Chondrocyte (in vitro differentiated cells): ENCODE data around the gene DNASE2. TPM values are rescaled to one million over a fixed set of nuclear protein-coding genes. Genes with fewer than 3 reads are reported as not detected.

Source experiments
- DNase-seq: peaks from one replicate; pipeline ENCODE4 v3.0.0; 2021; ENCODE audit warnings: mixed read lengths, low spot score
- H3K27ac Mint-ChIP-seq: one replicate; pipeline ENCODE4 v1.8.0; 2021; ENCODE audit warnings: mild to moderate bottlenecking, moderate library complexity, mixed read lengths; ENCODE audit not compliant: unreplicated experiment
- H3K27me3 Mint-ChIP-seq: 2 replicates; pipeline ENCODE4 v1.8.0; 2021; ENCODE audit warnings: low read depth, mixed read lengths
- H3K36me3 Mint-ChIP-seq: 2 replicates; pipeline ENCODE4 v1.8.0; 2021; ENCODE audit warnings: low read depth, mixed read lengths
- H3K4me1 Mint-ChIP-seq: 2 replicates; pipeline ENCODE4 v1.8.0; 2021; ENCODE audit warnings: low read depth, mild to moderate bottlenecking, mixed read lengths
- H3K4me3 Mint-ChIP-seq: one replicate; pipeline ENCODE4 v1.8.0; 2021; ENCODE audit warnings: mild to moderate bottlenecking, moderate library complexity, mixed read lengths; ENCODE audit not compliant: unreplicated experiment
- H3K9me3 Mint-ChIP-seq: 2 replicates; pipeline ENCODE4 v1.8.0; 2021; ENCODE audit warnings: low read depth, mixed read lengths
- total RNA-seq: library from RNA; stranded (reverse); gene quantifications from 3 replicates; pipeline ENCODE4 v1.2.1, GENCODE V29; 2021
- TF ChIP-seq, protein P1 (sequence below): fragments of 200-600 bp; sonication (generic); IDR thresholded peaks from 2 replicates; pipeline ENCODE4 v1.5.0; 2021; ENCODE audit warnings: antibody characterized with exemption, mild to moderate bottlenecking, moderate library complexity

The DNASE2 gene
- total RNA-seq, 1 donor from 2014 or later, result 52.8 TPM

DNA sequence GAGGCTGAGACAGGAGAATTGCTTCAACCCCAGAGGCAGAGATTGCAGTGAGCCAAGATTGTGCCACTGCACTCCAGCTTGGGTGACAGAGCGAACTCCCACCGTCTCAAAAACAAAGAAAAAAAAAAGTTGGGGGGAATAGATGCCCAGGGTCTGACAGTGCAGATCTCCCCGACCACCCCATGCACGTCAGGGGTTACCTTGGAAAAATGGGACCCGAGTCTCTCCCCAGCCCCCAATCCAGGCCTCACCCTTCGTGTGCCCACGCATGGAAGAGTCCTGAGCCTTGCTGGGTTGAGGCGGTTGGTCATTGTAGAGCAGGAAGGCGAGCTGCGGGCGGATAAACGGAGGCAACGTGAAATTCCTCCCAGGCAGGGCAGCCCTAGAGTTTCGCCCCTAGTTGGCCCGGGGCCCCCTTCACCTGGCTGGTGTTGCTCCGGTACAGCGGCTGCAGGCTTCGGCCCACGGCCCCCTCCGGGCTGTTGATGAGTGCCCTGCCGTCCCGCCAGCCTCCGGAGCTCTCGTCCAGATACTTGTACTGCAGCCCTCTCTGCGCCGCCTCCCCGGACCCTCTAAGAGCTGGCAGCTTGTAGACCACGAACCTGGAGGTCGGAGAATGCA, 588 bp downstream of the DNASE2 start:
- Mint-ChIP-seq H3K4me1 (peaks cover 16% of the 10 kb centered on the region), H3K9me3 (no peaks in the 10 kb centered on the region), H3K27ac (peak overlapping the region; percentile 85), H3K27me3 (peaks cover 13% of the 10 kb centered on the region), H3K36me3 (peaks cover 8% of the 10 kb centered on the region), H3K4me3 (peak overlapping the region; percentile 85)
- DNase-seq, result no peak
- TF ChIP-seq, protein P1, sequence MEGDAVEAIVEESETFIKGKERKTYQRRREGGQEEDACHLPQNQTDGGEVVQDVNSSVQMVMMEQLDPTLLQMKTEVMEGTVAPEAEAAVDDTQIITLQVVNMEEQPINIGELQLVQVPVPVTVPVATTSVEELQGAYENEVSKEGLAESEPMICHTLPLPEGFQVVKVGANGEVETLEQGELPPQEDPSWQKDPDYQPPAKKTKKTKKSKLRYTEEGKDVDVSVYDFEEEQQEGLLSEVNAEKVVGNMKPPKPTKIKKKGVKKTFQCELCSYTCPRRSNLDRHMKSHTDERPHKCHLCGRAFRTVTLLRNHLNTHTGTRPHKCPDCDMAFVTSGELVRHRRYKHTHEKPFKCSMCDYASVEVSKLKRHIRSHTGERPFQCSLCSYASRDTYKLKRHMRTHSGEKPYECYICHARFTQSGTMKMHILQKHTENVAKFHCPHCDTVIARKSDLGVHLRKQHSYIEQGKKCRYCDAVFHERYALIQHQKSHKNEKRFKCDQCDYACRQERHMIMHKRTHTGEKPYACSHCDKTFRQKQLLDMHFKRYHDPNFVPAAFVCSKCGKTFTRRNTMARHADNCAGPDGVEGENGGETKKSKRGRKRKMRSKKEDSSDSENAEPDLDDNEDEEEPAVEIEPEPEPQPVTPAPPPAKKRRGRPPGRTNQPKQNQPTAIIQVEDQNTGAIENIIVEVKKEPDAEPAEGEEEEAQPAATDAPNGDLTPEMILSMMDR, result no peak

DNA sequence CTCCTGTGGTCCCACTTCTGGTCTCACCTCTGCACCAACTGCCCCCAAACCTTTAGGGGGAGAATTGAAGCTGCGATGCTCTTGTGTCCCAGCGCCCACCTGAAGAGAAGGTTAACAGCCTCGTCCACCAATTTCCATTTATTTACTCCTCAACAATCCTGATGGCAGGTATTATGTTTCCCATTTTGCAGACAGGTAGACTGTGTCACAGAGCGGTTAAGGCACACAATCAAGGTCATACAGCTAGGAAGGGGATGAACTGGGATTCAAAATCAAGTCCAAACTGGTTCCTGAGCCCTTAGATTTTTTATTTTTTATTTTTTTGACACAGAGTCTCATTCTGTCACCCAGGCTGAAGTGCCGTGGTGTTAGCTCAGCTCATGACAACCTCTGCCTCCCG, 6.2 kb downstream of the DNASE2 start:
- H3K36me3 Mint-ChIP-seq, result peaks cover 12% of the 10 kb centered on the region
- peaks cover 3% of the 10 kb centered on the region for H3K9me3 Mint-ChIP-seq
- H3K27ac Mint-ChIP-seq, result no peak overlapping the region
- H3K27me3 Mint-ChIP-seq, result no peaks in the 10 kb centered on the region
- TF ChIP-seq, protein P1, result no peak
- peaks cover 1% of the 10 kb centered on the region for H3K4me1 Mint-ChIP-seq
- H3K4me3 Mint-ChIP-seq, result no peak overlapping the region
- no peak for DNase-seq

DNA sequence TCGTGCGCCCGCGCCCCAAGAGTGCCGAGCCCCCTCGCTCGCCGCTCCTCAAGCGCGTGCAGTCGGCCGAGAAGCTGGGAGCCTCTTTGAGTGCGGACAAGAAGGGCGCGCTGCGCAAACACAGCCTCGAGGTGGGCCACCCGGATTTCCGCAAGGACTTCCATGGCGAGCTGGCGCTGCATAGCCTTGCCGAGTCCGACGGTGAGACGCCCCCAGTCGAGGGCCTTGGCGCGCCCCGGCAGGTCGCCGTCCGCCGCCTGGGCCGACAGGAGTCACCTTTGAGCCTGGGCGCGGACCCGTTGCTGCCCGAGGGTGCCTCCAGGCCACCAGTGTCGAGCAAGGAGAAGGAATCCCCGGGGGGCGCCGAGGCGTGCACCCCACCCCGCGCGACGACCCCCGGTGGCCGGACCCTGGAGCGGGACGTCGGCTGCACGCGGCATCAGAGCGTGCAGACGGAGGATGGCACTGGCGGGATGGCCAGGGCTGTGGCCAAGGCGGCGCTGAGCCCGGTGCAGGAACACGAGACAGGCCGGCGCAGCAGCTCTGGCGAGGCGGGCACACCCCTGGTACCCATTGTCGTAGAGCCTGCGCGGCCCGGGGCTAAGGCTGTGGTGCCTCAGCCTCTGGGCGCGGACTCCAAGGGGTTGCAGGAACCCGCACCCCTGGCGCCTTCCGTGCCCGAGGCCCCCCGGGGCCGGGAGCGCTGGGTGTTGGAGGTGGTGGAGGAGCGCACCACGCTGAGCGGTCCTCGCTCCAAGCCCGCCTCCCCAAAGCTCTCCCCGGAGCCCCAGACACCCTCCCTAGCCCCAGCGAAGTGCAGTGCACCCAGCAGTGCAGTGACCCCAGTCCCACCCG, 7.1 kb downstream of the DNASE2 start:
- no peak overlapping the region for H3K4me3 Mint-ChIP-seq
- H3K27ac Mint-ChIP-seq, result no peak overlapping the region
- TF ChIP-seq, protein P1, result no peak

DNA sequence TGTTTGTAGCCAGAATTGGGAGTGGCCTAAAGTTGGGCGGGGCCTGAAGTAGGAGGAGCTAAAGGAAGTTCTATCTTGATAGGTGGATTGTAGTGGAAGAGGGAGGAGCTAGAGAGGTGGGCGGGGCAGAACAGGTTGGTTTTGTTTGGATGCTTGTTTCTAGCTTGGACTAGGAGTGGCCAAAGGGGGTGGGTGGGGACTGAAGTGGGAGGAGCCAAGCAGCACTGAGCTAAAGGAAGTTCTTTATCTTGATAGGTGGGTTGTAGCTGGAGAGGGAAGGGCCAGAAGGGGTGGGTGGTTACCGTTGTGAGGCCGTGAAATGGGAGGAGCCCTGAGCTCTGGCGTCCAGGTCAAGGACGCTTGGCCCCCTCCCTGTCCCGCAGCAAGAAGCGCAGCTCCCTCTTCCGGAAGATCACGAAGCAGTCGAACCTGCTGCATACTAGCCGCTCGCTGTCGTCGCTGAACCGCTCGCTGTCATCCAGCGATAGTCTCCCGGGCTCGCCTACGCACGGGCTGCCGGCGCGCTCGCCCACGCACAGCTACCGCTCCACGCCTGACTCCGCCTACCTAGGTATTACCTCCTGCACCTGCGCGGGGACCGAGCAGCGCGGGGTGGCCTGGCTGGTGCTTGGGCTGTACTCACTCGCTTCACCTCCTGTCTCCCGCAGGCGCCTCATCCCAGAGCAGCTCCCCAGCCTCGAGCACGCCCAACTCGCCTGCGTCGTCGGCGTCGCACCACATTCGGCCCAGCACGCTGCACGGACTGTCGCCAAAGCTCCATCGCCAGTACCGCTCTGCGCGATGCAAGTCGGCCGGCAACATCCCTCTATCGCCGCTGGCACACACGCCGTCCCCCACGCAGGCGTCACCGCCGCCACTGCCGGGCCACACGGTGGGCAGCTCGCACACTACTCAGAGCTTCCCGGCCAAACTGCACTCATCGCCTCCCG, 8.0 kb downstream of the DNASE2 start:
- no peak overlapping the region for H3K27ac Mint-ChIP-seq
- peaks cover 3% of the 10 kb centered on the region for H3K9me3 Mint-ChIP-seq
- TF ChIP-seq, protein P1, result no peak
- H3K4me1 Mint-ChIP-seq, result no peaks in the 10 kb centered on the region
- DNase-seq, result no peak
- H3K27me3 Mint-ChIP-seq, result no peaks in the 10 kb centered on the region
- H3K36me3 Mint-ChIP-seq, result peaks cover 8% of the 10 kb centered on the region
- H3K4me3 Mint-ChIP-seq, result no peak overlapping the region

More for the DNA sequence above, 7.1 kb downstream of the DNASE2 start:
- Mint-ChIP-seq H3K36me3 (peaks cover 12% of the 10 kb centered on the region), H3K4me1 (no peaks in the 10 kb centered on the region), H3K27me3 (no peaks in the 10 kb centered on the region), H3K9me3 (peaks cover 3% of the 10 kb centered on the region)
- no peak for DNase-seq

DNA sequence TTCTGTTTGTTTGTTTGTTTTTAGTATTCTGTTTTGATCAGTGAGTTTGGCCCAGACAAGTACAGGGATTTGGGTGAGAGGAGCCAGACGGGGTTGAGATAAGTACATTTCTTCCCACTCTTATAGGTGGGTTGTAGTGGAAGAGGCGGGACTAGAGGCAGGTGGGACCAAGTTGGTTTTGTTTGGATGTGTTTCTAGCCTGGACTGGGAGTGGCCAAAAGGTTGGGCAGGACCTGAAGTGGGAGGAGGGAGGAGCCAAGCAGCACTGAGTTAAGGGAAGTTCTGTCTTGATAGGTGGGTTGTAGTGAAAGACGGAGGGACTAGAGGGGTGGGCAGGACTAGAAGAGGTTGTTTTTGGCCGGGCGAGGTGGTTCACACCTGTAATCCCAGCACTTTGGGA, 9.0 kb downstream of the DNASE2 start:
- no peaks in the 10 kb centered on the region for H3K4me1 Mint-ChIP-seq
- TF ChIP-seq, protein P1, result no peak
- peaks cover 3% of the 10 kb centered on the region for H3K9me3 Mint-ChIP-seq
- no peak for DNase-seq
- H3K27me3 Mint-ChIP-seq, result no peaks in the 10 kb centered on the region
- H3K27ac Mint-ChIP-seq, result no peak overlapping the region
- H3K36me3 Mint-ChIP-seq, result peaks cover 5% of the 10 kb centered on the region
- no peak overlapping the region for H3K4me3 Mint-ChIP-seq
